HG02884 (cell line): ENCODE data around the gene DTD1.

ENCODE experiments used
- ATAC-seq: cut with Tn5 transposase; IDR thresholded peaks from one replicate; pipeline ENCODE4 v1.9.1; 2021; ENCODE audit warnings: mild to moderate bottlenecking, moderate library complexity; ENCODE audit not compliant: unreplicated experiment

The DTD1 gene

DNA sequence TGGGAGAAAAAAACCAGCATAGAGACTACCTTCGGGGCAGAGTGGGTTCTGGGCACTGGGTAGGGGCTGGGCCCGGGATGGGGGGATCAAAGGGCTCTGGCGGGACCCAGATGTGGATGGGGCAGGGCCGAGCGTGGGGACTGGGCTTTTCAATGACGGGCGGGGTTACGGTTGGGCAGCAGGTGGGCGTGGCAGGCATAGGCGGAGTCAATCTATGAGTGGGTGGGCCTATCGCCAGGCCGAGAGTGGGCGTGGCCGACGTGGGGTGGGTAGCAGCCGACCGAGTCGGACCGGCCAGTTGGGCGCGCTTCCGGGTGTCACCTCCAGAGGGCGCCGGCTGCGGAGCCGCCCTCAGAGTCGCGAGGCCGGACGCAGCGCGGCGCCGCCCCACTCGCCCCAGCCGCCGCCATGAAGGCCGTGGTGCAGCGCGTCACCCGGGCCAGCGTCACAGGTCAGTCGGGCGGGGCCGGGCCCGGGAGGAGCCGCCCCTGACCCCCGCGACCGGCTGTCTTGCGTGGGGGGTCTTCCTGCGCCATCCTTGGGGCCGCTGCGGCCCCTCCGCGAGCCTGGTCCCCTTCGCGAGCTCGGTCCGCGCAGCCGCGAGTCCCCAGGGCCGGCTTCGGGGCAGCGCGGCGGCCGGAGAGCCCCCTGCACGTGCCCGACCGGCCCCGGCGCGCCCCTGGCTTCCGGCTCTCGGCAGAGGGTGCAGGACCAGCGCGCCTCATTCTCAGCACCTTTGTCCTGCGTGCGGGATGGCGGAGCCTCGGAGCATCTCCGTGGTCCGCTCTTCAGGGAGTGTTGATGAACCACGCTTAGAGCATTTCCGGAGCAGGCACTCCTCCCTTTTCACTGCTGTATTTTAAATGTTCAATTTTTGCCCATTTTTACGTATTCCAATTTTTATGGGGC lies at the start of gene DTD1:
Gene DTD1, plus strand, starts transcription at position 390 of the 909 bp plus-strand sequence. Its CDS starts 19 bp downstream, at position 409.
- peak; percentile 81 for ATAC-seq

GRCh38 chr20:18541741-18542140 lies 46.1 kb upstream of the DTD1 start:
- ATAC-seq, result no peak

DNA sequence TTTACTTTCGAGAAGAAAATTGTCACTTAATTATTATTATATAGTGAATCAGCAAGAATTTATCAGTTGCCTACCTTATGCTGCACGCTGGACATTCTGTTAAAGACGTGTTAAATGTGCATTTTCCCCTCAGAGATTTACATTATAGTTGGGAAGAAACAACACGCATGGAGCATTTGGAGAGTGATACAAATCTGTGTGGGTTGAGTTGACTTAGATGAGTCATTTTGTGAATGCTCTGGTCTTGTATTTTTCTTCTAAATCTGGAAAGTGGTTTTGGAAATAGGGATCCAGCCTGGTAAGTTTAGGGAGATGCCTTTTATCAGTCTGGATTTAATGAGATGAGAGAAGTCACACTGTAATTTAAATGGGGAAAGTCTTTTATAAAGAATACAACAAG lies 44.6 kb upstream of the DTD1 start:
- ATAC-seq, result no peak

DNA sequence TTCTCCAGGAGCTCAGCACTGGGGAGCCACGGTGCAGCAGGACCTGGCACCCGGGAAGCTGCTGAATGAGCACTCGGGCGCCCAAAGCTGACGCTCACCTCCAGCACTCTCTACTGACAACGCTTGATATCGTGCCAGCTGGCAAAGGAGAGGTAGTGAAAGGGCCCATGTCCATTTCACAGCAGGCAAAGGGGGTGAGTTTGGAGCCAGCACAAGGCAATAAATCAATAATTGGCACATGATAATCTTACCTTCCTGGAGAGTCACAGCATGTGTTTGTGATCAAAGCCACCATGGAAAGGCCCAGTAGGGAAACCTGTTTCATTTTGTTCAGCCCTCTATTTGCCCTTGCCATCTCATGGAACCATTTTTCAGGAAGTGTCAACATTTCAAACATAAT lies 43.9 kb upstream of the DTD1 start:
- ATAC-seq, result no peak

GRCh38 chr20:18545566-18545965 lies 42.3 kb upstream of the DTD1 start:
- ATAC-seq, result no peak

GRCh38 chr20:18548465-18548864 lies 39.4 kb upstream of the DTD1 start:
- ATAC-seq, result no peak

- ATAC-seq, result no peak
Measured at GRCh38 chr20:18553746-18554145, 34.1 kb upstream of the DTD1 start.

- peak; percentile 99 for ATAC-seq
Measured at GRCh38 chr20:18566892-18567738, 20.7 kb upstream of the DTD1 start, which contains the start of gene SMIM26. Gene SMIM26, plus strand, starts transcription at chr20:18567432. Its CDS starts 47 bp downstream, at chr20:18567479.

DNA sequence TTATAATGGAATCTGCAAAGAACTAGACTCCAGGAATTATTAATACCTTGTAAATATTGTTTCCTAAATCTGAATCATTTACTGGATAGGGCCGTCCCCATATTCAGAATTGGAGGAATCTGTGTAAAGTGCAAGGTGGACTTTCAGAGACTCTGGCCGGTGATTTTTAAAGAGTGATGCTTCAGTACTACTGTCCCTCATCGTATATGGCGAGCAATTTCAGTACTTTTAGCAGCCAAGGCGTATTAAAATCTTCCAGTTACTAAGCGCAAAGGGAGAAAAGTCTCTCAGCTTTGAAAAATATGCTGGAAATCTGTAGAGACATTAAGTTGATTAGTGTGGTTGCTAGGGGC lies 20.1 kb upstream of the DTD1 start:
- ATAC-seq, result no peak

DNA sequence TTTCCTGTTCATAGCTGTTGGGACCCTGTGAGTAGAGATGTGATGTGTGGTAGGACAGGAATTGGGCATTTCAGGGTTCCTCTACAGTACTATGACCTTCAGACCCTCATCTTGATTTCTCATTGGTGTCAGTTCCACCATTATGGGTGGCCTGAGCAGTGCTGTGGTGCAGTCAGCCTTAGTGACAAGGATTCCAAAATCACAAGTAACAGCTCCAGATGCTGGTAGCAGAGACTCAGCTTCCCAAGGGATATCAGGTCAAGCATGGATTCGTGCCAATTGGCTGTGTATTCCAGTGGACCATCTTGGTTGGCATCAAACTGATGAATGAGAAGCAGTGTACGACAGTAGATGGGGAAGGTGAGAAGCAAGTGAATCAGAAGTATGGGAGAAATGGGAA lies 16.8 kb upstream of the DTD1 start:
- no peak for ATAC-seq

- no peak for ATAC-seq
Measured at GRCh38 chr20:18571578-18571977, 16.3 kb upstream of the DTD1 start.

DNA sequence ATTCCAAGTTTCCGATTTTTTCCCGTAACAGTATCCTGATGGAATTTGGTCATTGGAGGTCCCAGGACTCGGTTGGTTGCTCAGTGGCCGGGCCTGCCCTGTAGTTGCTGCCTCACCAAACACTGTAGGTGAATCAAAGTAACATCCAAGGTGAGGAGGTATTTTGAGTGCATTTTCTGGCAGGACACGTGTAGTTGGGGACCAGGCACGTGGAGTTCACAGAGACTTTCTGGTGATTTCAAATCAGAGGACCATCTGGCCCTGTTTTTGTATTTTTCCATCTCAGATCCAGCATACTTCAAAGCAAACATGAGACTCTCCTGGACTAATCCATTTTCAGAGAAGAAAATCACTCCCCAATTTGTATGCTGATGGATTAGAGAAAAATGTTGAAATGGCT lies 9.9 kb upstream of the DTD1 start:
- no peak for ATAC-seq

GRCh38 chr20:18578581-18578980 lies 9.3 kb upstream of the DTD1 start:
- ATAC-seq, result no peak

- ATAC-seq, result no peak
Measured at GRCh38 chr20:18580012-18580411, 7.8 kb upstream of the DTD1 start.

- ATAC-seq, result no peak
Measured at GRCh38 chr20:18585134-18585533, 2.7 kb upstream of the DTD1 start.

GRCh38 chr20:18588574-18588933 lies 700 bp downstream of the DTD1 start:
- ATAC-seq, result peak; percentile 12

- no peak for ATAC-seq
Measured at GRCh38 chr20:18589941-18590674, 2.3 kb downstream of the DTD1 start.

DNA sequence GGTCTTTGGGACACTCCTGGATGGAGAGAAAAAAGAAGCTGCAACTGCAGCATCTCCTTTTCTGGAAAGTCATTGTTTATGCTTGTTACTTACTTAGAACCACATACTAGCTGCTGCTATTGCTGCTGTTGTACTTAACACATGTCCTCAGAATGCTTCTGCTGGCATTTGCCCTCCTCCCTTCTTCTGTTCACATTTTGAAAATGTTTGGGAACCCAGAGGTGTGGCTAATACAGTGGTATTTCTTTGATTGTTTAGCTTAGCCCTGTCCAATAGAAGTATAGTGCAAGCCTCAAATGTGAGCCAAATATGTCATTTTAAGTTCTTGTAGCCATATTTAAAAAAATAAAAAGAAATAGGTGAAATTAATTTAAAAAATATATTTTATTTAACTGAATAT lies 8.4 kb downstream of the DTD1 start:
- no peak for ATAC-seq

- ATAC-seq, result no peak
Measured at GRCh38 chr20:18609741-18610140, 21.9 kb downstream of the DTD1 start.

GRCh38 chr20:18611492-18611891 lies 23.6 kb downstream of the DTD1 start:
- no peak for ATAC-seq

- ATAC-seq, result no peak
Measured at GRCh38 chr20:18613553-18613952, 25.7 kb downstream of the DTD1 start.
